Spleen (tissue), 11 donors: Measurements from ENCODE around the gene TENT5C. TPM values are rescaled to one million over a fixed set of nuclear protein-coding genes. Genes with fewer than 3 reads are reported as not detected.

Experiments used
- DNase-seq: peaks from one replicate; pipeline ENCODE4 v3.0.0-alpha.2; 2020
- H3K27ac ChIP-seq, 8 donors: fragments of 200-600 bp; sonication (generic) in 7 of 8; 1 replicate in 4 of 8; 2 replicates in 4 of 8; pipeline versions ENCODE4 v1.5.0 to v1.8.0; 2016 to 2021; ENCODE audit warnings: inconsistent platforms in 4 of 8, mild to moderate bottlenecking in 4 of 8, moderate library complexity in 1 of 8
- H3K27me3 ChIP-seq, 7 donors: fragments of 200-600 bp; sonication (generic) in 6 of 7; replicated peaks in 1 of 7; 1 replicate in 4 of 7; 2 replicates in 3 of 7; pipeline versions ENCODE4 v1.5.0 to v1.8.0; 2016 to 2021; ENCODE audit warnings: inconsistent platforms in 3 of 7, mild to moderate bottlenecking in 1 of 7
- H3K36me3 ChIP-seq, 6 donors: fragments of 200-600 bp; sonication (generic) in 5 of 6; 1 replicate in 4 of 6; 2 replicates in 2 of 6; pipeline versions ENCODE4 v1.5.0 to v1.8.0; 2016 to 2021; ENCODE audit warnings: inconsistent platforms in 2 of 6
- H3K4me1 ChIP-seq, 6 donors: fragments of 200-600 bp; sonication (generic) in 5 of 6; 1 replicate in 3 of 6; 2 replicates in 3 of 6; pipeline versions ENCODE4 v1.5.0 to v1.8.0; 2016 to 2021; ENCODE audit warnings: inconsistent platforms in 3 of 6
- H3K4me3 ChIP-seq, 8 donors: fragments of 200-600 bp; sonication (generic) in 7 of 8; 1 replicate in 4 of 8; 2 replicates in 4 of 8; pipeline versions ENCODE4 v1.5.0 to v1.8.0; 2016 to 2021; ENCODE audit warnings: inconsistent platforms in 4 of 8, mild to moderate bottlenecking in 4 of 8, moderate library complexity in 2 of 8
- H3K9me3 ChIP-seq, 8 donors: fragments of 200-600 bp; sonication (generic) in 7 of 8; 1 replicate in 4 of 8; 2 replicates in 4 of 8; pipeline versions ENCODE4 v1.5.0 to v1.8.0; 2016 to 2021; ENCODE audit warnings: inconsistent platforms in 4 of 8
- POLR2A ChIP-seq, 3 donors: fragments of 450-650 bp; IDR thresholded peaks; one replicate each; pipeline ENCODE4 v1.5.1; 2017; ENCODE audit warnings: antibody characterized with exemption in 3 of 3, mild to moderate bottlenecking in 1 of 3
- POLR2AphosphoS5 ChIP-seq, 3 donors: sonication (generic); formaldehyde crosslinking; IDR thresholded peaks; one replicate each; pipeline ENCODE4 v1.5.1; 2017; ENCODE audit warnings: antibody characterized with exemption in 3 of 3
- WGBS, 5 donors: extraction: QIAGEN DNeasy Blood & Tissue Kit in 3 of 5; methylation state at CpG; one replicate each; pipeline versions ENCODE4 v1.1.5 to v1.1.7; 2013 to 2018; 5-methylcytosine and 5-hydroxymethylcytosine counted together
- intact Hi-C: fragments of 100-400 bp; cut with DNase I; formaldehyde crosslinking; loops from one replicate; pipeline ENCODE4 v1.15.0; 2023; ENCODE audit warnings: low total_unique reads
- polyA plus RNA-seq, 3 donors: library from polyadenylated mRNA; stranded (reverse); fragments of 200-250 nt; gene quantifications; one replicate each; pipeline ENCODE4 v1.2.1, GENCODE V29; 2013
- total RNA-seq, 7 donors: library from RNA; depleted of rRNA in 3 of 7; stranded (reverse); fragments of >200 nt in 3 of 7; fragmentation: NEBNext Ultra II Directional in 4 of 7; extraction: Animal tissue kit (Norgen Biotek cat#: 25700) in 4 of 7; gene quantifications; one replicate each; pipeline versions ENCODE4 v1.1.0 to v1.2.1, GENCODE V29; 2016 to 2021
- TF ChIP-seq, protein P1 (sequence below), 11 experiments: fragments of 200-600 bp in 7 of 11; fragments of 450-650 bp in 4 of 11; sonication (generic) in 4 of 11; IDR thresholded peaks in 8 of 11; conservative IDR thresholded peaks in 3 of 11; 1 replicate in 7 of 11; 2 replicates in 4 of 11; pipeline versions ENCODE4 v1.4.0 to v1.8.0; 2016 to 2021; ENCODE audit warnings: antibody characterized with exemption in 11 of 11, inconsistent platforms in 4 of 11, mild to moderate bottlenecking in 1 of 11
- donor health status: healthy with polysubstance abuse.
- donor health status: DM: no; HTN: no; CAD: no; lungs with moderate emphysema.
- donor health status: DM: no; HTN: no; CAD: no.
- donor health status: Bipolar disorder and iron deficiency.
- donor health status: healthy.
- donor health status: DM: no; HTN: no; CAD: no.
- donor health status: DM: yes; HTN: yes; CAD: no.

The TENT5C gene
- total and polyA plus RNA-seq, 10 donors, result 5.6 to 181 (median 37.0) TPM

- intact Hi-C loops, result no loop called here
- TF ChIP-seq, protein P1, sequence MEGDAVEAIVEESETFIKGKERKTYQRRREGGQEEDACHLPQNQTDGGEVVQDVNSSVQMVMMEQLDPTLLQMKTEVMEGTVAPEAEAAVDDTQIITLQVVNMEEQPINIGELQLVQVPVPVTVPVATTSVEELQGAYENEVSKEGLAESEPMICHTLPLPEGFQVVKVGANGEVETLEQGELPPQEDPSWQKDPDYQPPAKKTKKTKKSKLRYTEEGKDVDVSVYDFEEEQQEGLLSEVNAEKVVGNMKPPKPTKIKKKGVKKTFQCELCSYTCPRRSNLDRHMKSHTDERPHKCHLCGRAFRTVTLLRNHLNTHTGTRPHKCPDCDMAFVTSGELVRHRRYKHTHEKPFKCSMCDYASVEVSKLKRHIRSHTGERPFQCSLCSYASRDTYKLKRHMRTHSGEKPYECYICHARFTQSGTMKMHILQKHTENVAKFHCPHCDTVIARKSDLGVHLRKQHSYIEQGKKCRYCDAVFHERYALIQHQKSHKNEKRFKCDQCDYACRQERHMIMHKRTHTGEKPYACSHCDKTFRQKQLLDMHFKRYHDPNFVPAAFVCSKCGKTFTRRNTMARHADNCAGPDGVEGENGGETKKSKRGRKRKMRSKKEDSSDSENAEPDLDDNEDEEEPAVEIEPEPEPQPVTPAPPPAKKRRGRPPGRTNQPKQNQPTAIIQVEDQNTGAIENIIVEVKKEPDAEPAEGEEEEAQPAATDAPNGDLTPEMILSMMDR (IDR thresholded peaks at IDR 0.05 in 8 of 11, conservative IDR thresholded peaks at IDR 0.05 in 3 of 11), result no peak
- TF ChIP-seq POLR2AphosphoS5 (IDR thresholded peaks at IDR 0.05) (no peak), POLR2A (IDR thresholded peaks at IDR 0.05) (no peak)
- Histone ChIP-seq H3K27ac (no peak overlapping the region), H3K9me3 (no peaks in the 10 kb centered on the region), H3K36me3 (no peaks in the 10 kb centered on the region), H3K4me3 (no peak overlapping the region), H3K4me1 (no peaks in the 10 kb centered on the region), H3K27me3 (no peaks in the 10 kb centered on the region)
- no peak for DNase-seq
- 77 to 94% (median 83%) methylated on average over 4 of the region's 4 CpGs for WGBS, 5 donors
Observed at GRCh38 chr1:117565076-117565556, 40.7 kb upstream of the TENT5C start.

GRCh38 chr1:117565745-117566455 is 39.9 kb upstream of the TENT5C start:
- no peak overlapping the region for H3K27ac ChIP-seq
- H3K4me3 ChIP-seq, result no peak overlapping the region
- no peaks in the 10 kb centered on the region for H3K36me3 ChIP-seq
- no peak for DNase-seq
- no peaks in the 10 kb centered on the region for H3K4me1 ChIP-seq
- no peak for TF ChIP-seq POLR2A (IDR thresholded peaks at IDR 0.05)
- TF ChIP-seq POLR2AphosphoS5 (IDR thresholded peaks at IDR 0.05), result no peak
- TF ChIP-seq, protein P1 (IDR thresholded peaks at IDR 0.05 in 8 of 11, conservative IDR thresholded peaks at IDR 0.05 in 3 of 11), result no peak
- H3K9me3 ChIP-seq, result no peaks in the 10 kb centered on the region
- H3K27me3 ChIP-seq, result no peaks in the 10 kb centered on the region
- intact Hi-C loops, result no loop called here
- 62 to 94% (median 88%) methylated on average over 3 to 8 of the region's 8 CpGs for WGBS, 5 donors

DNA sequence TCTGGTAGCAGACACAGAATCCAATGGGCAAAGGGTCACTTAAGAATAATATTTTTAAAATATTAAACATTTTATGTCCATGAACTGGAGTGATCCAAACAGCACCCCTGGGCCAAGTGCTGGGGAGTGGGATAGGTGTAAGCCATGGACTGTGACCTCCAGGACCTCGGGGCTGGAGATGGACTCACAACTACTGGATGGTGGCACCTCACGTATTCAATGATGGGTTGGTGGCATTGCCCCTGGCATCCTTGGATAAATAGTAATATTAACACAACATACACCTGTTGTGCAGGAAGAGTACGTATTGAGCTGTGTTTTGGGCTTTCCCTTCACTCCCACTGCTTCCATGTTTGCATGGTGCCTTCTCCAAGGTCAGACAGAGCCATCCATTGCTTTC is 39.3 kb upstream of the TENT5C start:
- TF ChIP-seq, protein P1 (IDR thresholded peaks at IDR 0.05 in 8 of 11, conservative IDR thresholded peaks at IDR 0.05 in 3 of 11), result no peak
- no peak for TF ChIP-seq POLR2AphosphoS5 (IDR thresholded peaks at IDR 0.05)
- TF ChIP-seq POLR2A (IDR thresholded peaks at IDR 0.05), result no peak
- intact Hi-C loops, result no loop called here
- H3K36me3 ChIP-seq, result no peaks in the 10 kb centered on the region
- no peaks in the 10 kb centered on the region for H3K9me3 ChIP-seq
- DNase-seq, result no peak
- no peaks in the 10 kb centered on the region for H3K4me1 ChIP-seq
- no peak overlapping the region for H3K4me3 ChIP-seq
- whole genome bisulfite sequencing, 5 donors, result 71 to 87% (median 81%) methylated on average over 3 of the region's 3 CpGs
- no peak overlapping the region for H3K27ac ChIP-seq
- H3K27me3 ChIP-seq, result no peaks in the 10 kb centered on the region

GRCh38 chr1:117567435-117567834 is 38.4 kb upstream of the TENT5C start:
- 88 to 96% (median 94%) methylated on average over 10 of the region's 10 CpGs for WGBS, 5 donors
- H3K4me3 ChIP-seq, result no peak overlapping the region
- intact Hi-C loops, result no loop called here

More at GRCh38 chr1:117567435-117567834, 38.4 kb upstream of the TENT5C start:
- peaks cover 0 to 3% (median 3%) of the 10 kb centered on the region in 6 donors for H3K4me1 ChIP-seq
- H3K36me3 ChIP-seq, result no peaks in the 10 kb centered on the region
- no peaks in the 10 kb centered on the region for H3K9me3 ChIP-seq
- H3K27me3 ChIP-seq, result no peaks in the 10 kb centered on the region
- TF ChIP-seq POLR2AphosphoS5 (IDR thresholded peaks at IDR 0.05) (no peak), POLR2A (IDR thresholded peaks at IDR 0.05) (no peak)
- TF ChIP-seq, protein P1 (IDR thresholded peaks at IDR 0.05 in 8 of 11, conservative IDR thresholded peaks at IDR 0.05 in 3 of 11), result no peak
- DNase-seq, result peak; percentile 64
- H3K27ac ChIP-seq, result no peak overlapping the region
